ENCODE results near the gene UPP2.

Gene UPP2

GRCh38 chr2:158101384-158101926, at the start of gene UPP2:
UPP2 (plus strand) TSS chr2:158101876; CDS start chr2:158102064, 188 bp downstream.
- DNase-seq (ENCODE audit: low read depth) = no peak

GRCh38 chr2:158052761-158053160, 48.9 kb upstream of the UPP2 start:
- no peak for DNase-seq (ENCODE audit: low read depth)

- DNase-seq (ENCODE audit: low read depth) = no peak
These were observed 44.8 kb upstream of the UPP2 start for GRCh38 chr2:158056875-158057274.

- DNase-seq (ENCODE audit: low read depth) = no peak
These were observed 41.4 kb upstream of the UPP2 start for GRCh38 chr2:158060160-158060834.

- DNase-seq (ENCODE audit: low read depth) = no peak
These were observed 40.7 kb upstream of the UPP2 start for GRCh38 chr2:158060835-158061435.

GRCh38 chr2:158061763-158062162, 39.9 kb upstream of the UPP2 start:
- DNase-seq (ENCODE audit: low read depth) = no peak

DNA sequence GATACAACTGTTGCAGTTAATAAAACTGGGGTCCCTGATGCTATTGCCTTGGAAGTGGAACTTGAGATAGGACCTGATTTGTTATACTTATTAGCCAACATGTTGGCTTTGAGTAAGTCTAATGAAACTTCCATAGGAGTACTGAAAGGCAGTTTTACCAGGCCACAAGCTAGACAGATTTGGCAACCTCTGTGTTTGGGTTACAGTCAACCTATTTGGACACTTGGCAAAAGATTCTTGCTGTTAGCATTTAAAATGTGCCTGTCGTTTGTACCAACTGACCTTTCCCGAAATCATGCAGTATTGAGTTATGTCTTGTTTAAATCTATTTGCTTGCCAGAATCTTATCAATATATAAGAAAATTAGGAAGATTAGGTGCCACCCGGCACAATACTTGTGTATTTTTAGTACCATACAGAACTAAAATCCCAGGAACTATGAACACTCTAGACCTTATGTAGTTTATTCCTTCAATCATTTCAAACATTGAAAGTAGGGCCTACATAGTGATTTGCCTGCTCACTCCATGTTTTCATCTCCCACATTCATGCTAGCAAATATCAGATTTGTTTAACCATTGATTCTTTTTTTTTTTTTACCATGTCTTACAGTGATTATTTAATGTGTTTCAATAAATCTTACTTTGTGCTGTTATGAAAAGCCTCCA, 35.5 kb upstream of the UPP2 start:
- DNase-seq (ENCODE audit: low read depth) = no peak

DNA sequence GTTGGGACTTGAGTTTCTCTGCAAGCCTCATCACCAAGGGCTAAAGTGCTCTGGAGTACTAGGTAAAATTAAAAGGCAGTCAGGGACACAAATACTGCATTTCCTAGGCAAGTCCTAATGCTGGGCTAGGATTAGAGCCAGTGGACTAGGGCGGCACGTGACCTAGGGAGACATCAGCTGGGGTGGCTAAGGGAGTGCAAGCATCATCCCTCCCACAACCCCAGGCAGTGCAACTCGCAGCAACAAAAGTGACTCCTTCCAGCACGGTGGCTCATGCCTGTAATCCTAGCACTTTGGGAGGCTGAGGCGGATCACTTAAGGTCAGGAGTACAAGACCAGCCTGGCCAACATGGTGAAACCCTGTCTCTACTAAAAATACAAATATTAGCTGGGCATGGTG, 30.7 kb upstream of the UPP2 start:
- no peak for DNase-seq (ENCODE audit: low read depth)

GRCh38 chr2:158072361-158072760, 29.3 kb upstream of the UPP2 start:
- no peak for DNase-seq (ENCODE audit: low read depth)

DNA sequence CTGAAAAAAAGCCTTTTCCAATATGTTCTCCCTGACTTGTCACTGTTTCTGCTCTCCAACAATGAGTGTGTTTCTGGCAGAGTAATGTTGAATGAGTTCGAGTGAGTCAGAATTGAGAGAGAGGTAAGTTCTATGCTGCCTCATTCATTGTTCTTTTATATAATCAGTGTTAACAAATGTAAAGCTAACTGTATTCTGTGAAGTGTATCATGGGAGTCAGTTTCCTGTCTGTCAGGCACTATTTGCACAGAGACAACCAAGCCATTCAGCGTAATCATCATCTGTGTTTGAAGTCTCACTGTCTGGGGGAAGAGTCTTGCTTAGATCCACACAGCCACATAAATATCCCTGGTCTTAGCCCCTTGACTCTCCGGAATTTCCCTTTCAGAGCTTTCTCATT, 22.0 kb upstream of the UPP2 start:
- no peak for DNase-seq (ENCODE audit: low read depth)

DNA sequence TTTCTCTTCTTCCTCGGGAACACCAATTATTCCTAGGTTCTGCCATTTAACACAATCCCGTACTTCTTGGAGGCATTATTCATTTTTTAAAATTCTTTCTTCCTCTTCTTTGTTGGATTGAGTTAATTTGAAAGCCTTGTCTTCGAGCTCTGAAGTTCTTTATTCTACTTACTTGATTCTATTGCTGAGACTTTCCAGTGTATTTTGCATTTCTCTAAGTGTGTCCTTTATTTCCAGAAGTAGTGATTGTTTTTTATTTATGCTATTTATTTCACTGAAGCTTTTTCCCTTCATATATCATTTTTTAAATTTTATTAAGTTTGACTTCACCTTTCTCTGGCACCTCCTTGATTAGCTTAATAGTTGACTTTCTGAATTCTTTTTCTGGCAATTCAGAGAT, 13.6 kb upstream of the UPP2 start:
- DNase-seq (ENCODE audit: low read depth) = no peak

GRCh38 chr2:158089322-158089721, 12.4 kb upstream of the UPP2 start:
- DNase-seq (ENCODE audit: low read depth) = no peak

DNA sequence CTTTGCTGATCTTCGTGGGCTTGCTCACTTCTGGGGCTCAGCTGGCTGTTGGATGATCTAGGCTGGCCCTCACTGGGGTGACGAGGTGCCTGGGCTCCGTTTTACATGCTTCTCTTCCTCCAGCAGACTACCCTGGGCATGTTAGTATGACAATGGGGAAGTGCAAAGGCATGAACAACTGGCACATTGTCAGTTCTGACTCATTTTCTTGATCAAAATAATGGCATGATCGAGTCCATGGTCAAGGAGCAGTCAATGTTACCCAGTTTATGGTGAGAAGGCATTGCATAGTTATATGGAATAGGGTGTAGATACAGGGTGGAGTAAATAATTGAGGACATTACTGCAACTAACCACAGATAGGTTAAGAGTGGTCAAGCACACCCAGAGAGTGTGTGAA, 10.0 kb upstream of the UPP2 start:
- DNase-seq (ENCODE audit: low read depth) = no peak

DNA sequence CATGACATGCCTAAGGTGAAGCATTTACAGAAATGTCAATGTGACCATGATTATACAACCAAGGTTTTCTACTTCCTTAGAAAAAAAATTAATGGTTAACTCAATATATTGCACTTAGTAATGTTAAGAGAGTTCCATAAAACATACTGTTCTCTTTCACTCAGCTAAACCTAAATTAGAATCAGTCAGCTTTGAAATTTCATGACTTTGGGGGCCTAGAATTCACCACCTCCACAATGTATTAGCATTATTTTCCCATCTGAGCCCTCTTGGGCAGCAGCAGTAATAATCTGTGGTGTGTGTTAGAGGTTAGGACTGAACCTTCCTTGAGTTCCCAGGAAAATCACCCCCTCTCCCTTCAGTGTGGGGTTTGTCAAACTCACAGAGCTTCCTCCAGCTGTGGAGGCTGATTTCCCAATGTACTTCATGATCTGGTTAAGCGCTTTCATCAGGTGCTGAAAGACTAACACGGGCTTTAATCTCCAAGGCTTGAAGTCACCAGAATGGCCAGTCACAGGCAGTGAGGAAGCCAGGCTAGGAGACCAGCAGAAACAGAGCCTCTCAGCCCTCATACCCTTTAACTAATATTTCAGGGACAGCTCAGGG, 7.1 kb upstream of the UPP2 start:
- DNase-seq (ENCODE audit: low read depth) = no peak

- no peak for DNase-seq (ENCODE audit: low read depth)
These were observed 6.4 kb upstream of the UPP2 start for GRCh38 chr2:158095269-158095668.

GRCh38 chr2:158095912-158096311, 5.8 kb upstream of the UPP2 start:
- no peak for DNase-seq (ENCODE audit: low read depth)

- no peak for DNase-seq (ENCODE audit: low read depth)
These were observed 4.2 kb upstream of the UPP2 start for GRCh38 chr2:158097481-158097880.

- no peak for DNase-seq (ENCODE audit: low read depth)
These were observed 3.5 kb upstream of the UPP2 start for GRCh38 chr2:158098178-158098577.

DNA sequence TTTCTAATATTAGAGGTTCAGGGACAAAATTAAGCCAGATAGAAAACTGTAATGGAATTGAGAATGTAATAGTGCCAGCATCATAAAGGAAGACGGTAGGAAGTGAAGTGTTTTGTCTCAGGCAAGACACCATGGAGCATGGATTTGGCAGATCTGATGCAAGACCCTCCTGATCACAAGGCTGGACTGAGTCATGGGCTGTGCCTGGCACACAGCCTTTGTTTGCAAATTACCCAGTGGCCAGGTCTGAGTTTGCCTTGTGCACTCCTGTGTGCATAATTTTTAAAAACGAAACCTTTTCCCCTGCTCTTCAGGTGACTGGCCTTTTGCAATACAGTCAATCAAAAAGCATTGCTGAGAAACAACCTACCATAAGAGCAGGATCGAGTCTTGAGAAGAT, 2.0 kb upstream of the UPP2 start:
- no peak for DNase-seq (ENCODE audit: low read depth)

DNA sequence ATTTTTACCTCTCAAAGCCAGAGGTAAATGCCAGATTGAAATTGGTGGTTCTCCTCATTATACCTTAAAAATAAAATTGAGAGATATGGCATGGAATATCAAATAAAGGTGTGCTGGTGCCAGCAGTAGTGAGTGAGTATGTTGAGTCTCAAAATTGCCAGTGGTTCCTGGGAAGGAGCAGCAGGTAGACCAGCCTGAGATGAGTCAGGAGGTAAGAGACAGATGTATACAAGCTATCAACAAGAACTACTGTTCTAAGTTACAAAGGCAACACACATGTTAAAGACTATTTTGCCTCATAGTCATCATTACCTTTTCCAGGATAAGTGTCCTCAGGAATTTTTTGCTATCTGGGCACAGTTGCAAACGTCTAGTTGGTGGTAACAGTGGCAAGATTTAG, 1.3 kb upstream of the UPP2 start:
- no peak for DNase-seq (ENCODE audit: low read depth)

- no peak for DNase-seq (ENCODE audit: low read depth)
These were observed 770 bp downstream of the UPP2 start for GRCh38 chr2:158102446-158102845.

GRCh38 chr2:158103411-158104012, 1.8 kb downstream of the UPP2 start:
- DNase-seq (ENCODE audit: low read depth) = no peak

All from activated T-helper 1 cell treated with Interleukin-2 at 50 U/mL for 16 hours (primary cell).